ENCODE results near the gene CASP2. TPM values are rescaled to one million over a fixed set of nuclear protein-coding genes. Genes with fewer than 3 reads are reported as not detected.

The CASP2 gene
- total and polyA plus RNA-seq, 2 of the 13 experiments (the other 11 are each of a cell fraction or from before 2014, with no cell fraction given) = 10.2 to 13.7 TPM

GRCh38 chr7:143347950-143348349 lies 59.8 kb downstream of the CASP2 start:
- ATAC-seq (no peak), FAIRE-seq (no peak), DNase-seq (ENCODE audit: low spot score) (no peak)
- no peak for TF ChIP-seq NFIB (CRISPR knock-in tag; IDR thresholded peaks at IDR 0.05; ENCODE audit: borderline replicate concordance)
- Histone ChIP-seq H2AFZ (ENCODE audit: low read length) (no peak overlapping the region), H3K79me2 (ENCODE audit: insufficient read depth, low read length) (no peaks in the 10 kb centered on the region), H3K27ac (ENCODE audit: extremely low read length, insufficient read depth, low read length) (no peak overlapping the region), H3K9me3 (ENCODE audit: low read length) (no peaks in the 10 kb centered on the region), H3K27me3 (ENCODE audit: control insufficient read depth in 1 of 2, insufficient read depth in 2 of 2, low read length in 2 of 2) (peaks cover under 1 to 15% of the 10 kb centered on the region in 2 experiments; a peak in 2 of 5 replicates), H3K4me3 (replicated peaks in 1 of 3; ENCODE audit: insufficient read depth in 1 of 3, low read depth in 2 of 3, low read length in 3 of 3) (no peak overlapping the region), H4K20me1 (ENCODE audit: insufficient read depth, low read length) (no peaks in the 10 kb centered on the region), H3K4me1 (ENCODE audit: insufficient read depth, low read length) (no peaks in the 10 kb centered on the region), H3K36me3 (replicated peaks in 1 of 2; ENCODE audit: control insufficient read depth in 1 of 2, insufficient read depth in 2 of 2, low read length in 2 of 2) (no peaks in the 10 kb centered on the region), H3K4me2 (ENCODE audit: low read depth, low read length) (no peak overlapping the region), H3K9ac (ENCODE audit: insufficient read depth, low read depth, low read length) (no peak overlapping the region)
- intact Hi-C loops (cut with micrococcal nuclease; ENCODE audit: unreplicated experiment) (no loop called here), in situ Hi-C loops (cut with HindIII; ENCODE audit: extremely low pct_ligation_motif_present, low pct_unique_long_range_greater_than_20kb) (no loop called here)
- ChIA-PET CTCF (ENCODE audit: low intra/inter-chr PET ratio, low total read pairs) (no interaction called here), POLR2A (no interaction called here)
- no TSS peak for BruUV-seq (replicated peaks)
- 25% methylated on average over 5 of the region's 5 CpGs for WGBS (ENCODE audit: low lambda C conversion rate)

GRCh38 chr7:143351060-143351459 lies 62.9 kb downstream of the CASP2 start:
- WGBS (ENCODE audit: low lambda C conversion rate) = 41% methylated on average over 5 of the region's 5 CpGs
- Histone ChIP-seq H3K9ac (ENCODE audit: insufficient read depth, low read depth, low read length) (no peak overlapping the region), H3K4me2 (ENCODE audit: low read depth, low read length) (no peak overlapping the region), H3K79me2 (ENCODE audit: insufficient read depth, low read length) (no peaks in the 10 kb centered on the region), H3K4me1 (ENCODE audit: insufficient read depth, low read length) (no peaks in the 10 kb centered on the region), H4K20me1 (ENCODE audit: insufficient read depth, low read length) (no peaks in the 10 kb centered on the region), H3K9me3 (ENCODE audit: low read length) (no peaks in the 10 kb centered on the region), H3K36me3 (replicated peaks in 1 of 2; ENCODE audit: control insufficient read depth in 1 of 2, insufficient read depth in 2 of 2, low read length in 2 of 2) (no peaks in the 10 kb centered on the region), H2AFZ (ENCODE audit: low read length) (no peak overlapping the region), H3K4me3 (replicated peaks in 1 of 3; ENCODE audit: insufficient read depth in 1 of 3, low read depth in 2 of 3, low read length in 3 of 3) (no peak overlapping the region), H3K27ac (ENCODE audit: extremely low read length, insufficient read depth, low read length) (no peak overlapping the region), H3K27me3 (ENCODE audit: control insufficient read depth in 1 of 2, insufficient read depth in 2 of 2, low read length in 2 of 2) (peaks cover 3 to 18% of the 10 kb centered on the region in 2 experiments; a peak in 2 of 5 replicates)
- no peak for ATAC-seq
- intact Hi-C loops (cut with micrococcal nuclease; ENCODE audit: unreplicated experiment) = no loop called here
- no peak for DNase-seq (ENCODE audit: low spot score)
- in situ Hi-C loops (cut with HindIII; ENCODE audit: extremely low pct_ligation_motif_present, low pct_unique_long_range_greater_than_20kb) = no loop called here
- BruUV-seq (replicated peaks) = no TSS peak
- ChIA-PET CTCF (ENCODE audit: low intra/inter-chr PET ratio, low total read pairs) (no interaction called here), POLR2A (no interaction called here)
- FAIRE-seq = no peak
- no peak for TF ChIP-seq SIN3B (IDR thresholded peaks at IDR 0.05; ENCODE audit: low read length)
- no peak for TF ChIP-seq ZNF33B (CRISPR knock-in tag; IDR thresholded peaks at IDR 0.05)
- no peak for TF ChIP-seq TRIM22 (IDR thresholded peaks at IDR 0.05)
- TF ChIP-seq SPEN (CRISPR knock-in tag; IDR thresholded peaks at IDR 0.05; ENCODE audit: low read depth) = no peak
- TF ChIP-seq ZNF263 (CRISPR knock-in tag; IDR thresholded peaks at IDR 0.05) = no peak
- TF ChIP-seq SAFB2 (CRISPR knock-in tag; IDR thresholded peaks at IDR 0.05; ENCODE audit: borderline replicate concordance, low read depth) = no peak
- no peak for TF ChIP-seq MYPOP (CRISPR knock-in tag; IDR thresholded peaks at IDR 0.05)
- no peak for TF ChIP-seq TERF1 (CRISPR knock-in tag; IDR thresholded peaks at IDR 0.05)
- TF ChIP-seq ZNF878 (CRISPR knock-in tag; IDR thresholded peaks at IDR 0.05) = no peak
- no peak for TF ChIP-seq POLR2AphosphoS5 (IDR thresholded peaks at IDR 0.05; ENCODE audit: low read depth, low read length)
- no peak for TF ChIP-seq UBTF (CRISPR knock-in tag; IDR thresholded peaks at IDR 0.05)
